C4-2B (cell line): Measurements from ENCODE around the gene TIA1.

Experiments used
- CTCF ChIP-seq: fragments of 450-650 bp; conservative IDR thresholded peaks from 2 replicates; pipeline ENCODE4 v1.5.1; 2017; ENCODE audit warnings: mild to moderate bottlenecking
- ZFX ChIP-seq: fragments of 450-650 bp; IDR thresholded peaks from 2 replicates; pipeline ENCODE4 v1.6.1; 2017

- no peak for TF ChIP-seq CTCF
- no peak for TF ChIP-seq ZFX
Measured at GRCh38 chr2:70188460-70188859, 60.0 kb downstream of the TIA1 start.
